ENCODE results near the gene HK2. TPM values are rescaled to one million over a fixed set of nuclear protein-coding genes. Genes with fewer than 3 reads are reported as not detected.

The HK2 gene
- total and polyA plus RNA-seq, 2 of the 4 experiments (the other 2 are of a cell fraction): 17.4 to 20.9 TPM

DNA sequence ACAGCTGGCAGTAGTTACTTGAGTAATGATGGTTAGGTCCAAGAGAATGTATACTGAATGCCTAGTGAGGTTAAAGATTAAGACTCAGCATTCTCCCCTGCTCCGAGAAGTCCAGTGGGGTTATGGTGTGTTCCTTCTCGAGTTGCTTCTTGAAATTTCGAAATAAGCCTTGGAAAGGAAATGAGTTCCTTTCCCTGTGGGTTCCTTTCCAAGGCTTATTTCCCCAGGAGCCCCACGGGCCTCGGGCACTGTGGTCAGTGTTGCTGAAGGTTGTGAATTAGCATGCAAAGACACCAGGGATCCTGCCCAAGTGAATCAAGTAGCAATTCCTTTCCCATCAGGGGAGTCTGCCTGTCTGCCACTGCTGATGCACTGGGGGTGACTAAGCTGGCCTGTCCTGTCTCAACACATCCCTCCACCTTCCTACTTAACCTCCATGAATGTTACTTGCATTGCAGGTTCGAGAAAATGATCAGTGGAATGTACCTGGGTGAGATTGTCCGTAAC, 53.6 kb downstream of the HK2 start:
- in situ Hi-C loops (cut with MboI; ENCODE audit: low sequenced_read_pairs) (no loop called here), dilution Hi-C loops (cut with HindIII; ENCODE audit: low sequenced_read_pairs, unreplicated experiment) (no loop called here)

More for the DNA sequence above, 53.6 kb downstream of the HK2 start:
- Histone ChIP-seq H2AK9ac (replicated peaks; ENCODE audit: low read depth, low read length, poor library complexity) (peak overlapping the region; percentile 74), H3K4me1 (ENCODE audit: control insufficient read depth, insufficient read depth, low read length) (peaks cover 16% of the 10 kb centered on the region), H3K27ac (ENCODE audit: insufficient read depth, low read length) (peak overlapping the region; percentile 79), H3K9ac (ENCODE audit: low read depth, low read length) (peak overlapping the region; percentile 16; the same call in 1 of the 2 replicates), H3K4ac (ENCODE audit: low read depth, low read length) (peak overlapping the region; percentile 92), H3K79me1 (ENCODE audit: low read depth in 1 of 2, low read length in 2 of 2) (peaks cover 4 to 17% of the 10 kb centered on the region in 2 experiments; a peak in 3 of 4 replicates), H4K8ac (ENCODE audit: low read depth in 2 of 2, low read length in 2 of 2) (peak overlapping the region; percentile 23 to 76), H2BK120ac (ENCODE audit: low read depth, low read length) (peak overlapping the region; percentile 93), H3K9me1 (ENCODE audit: insufficient read depth, low read length) (peaks cover 30% of the 10 kb centered on the region), H3K23ac (ENCODE audit: low read depth, low read length) (peak overlapping the region; percentile 88), H3K14ac (replicated peaks; ENCODE audit: low read depth, low read length) (peak overlapping the region; percentile 75), H2BK5ac (ENCODE audit: low read depth, low read length, poor library complexity, severe bottlenecking) (peak overlapping the region; percentile 95), H3K36me3 (ENCODE audit: control insufficient read depth, insufficient read depth, low read length) (peaks cover 71% of the 10 kb centered on the region), H3K18ac (ENCODE audit: low read depth, low read length) (peak overlapping the region; percentile 62), H3K4me2 (ENCODE audit: low read depth, low read length) (peak overlapping the region; percentile 6; the same call in 1 of the 2 replicates), H2BK15ac (ENCODE audit: low read depth, low read length) (peak overlapping the region; percentile 73; the same call in 2 of the 3 replicates), H4K20me1 (ENCODE audit: insufficient read depth, low read length) (peaks cover 8% of the 10 kb centered on the region; the same call in 1 of the 2 replicates), H3K56ac (ENCODE audit: extremely low read depth, insufficient read depth, low read length) (peak overlapping the region; percentile 45), H3K9me3 (ENCODE audit: control insufficient read depth, insufficient read depth, low read length) (no peaks in the 10 kb centered on the region), H3K27me3 (ENCODE audit: control insufficient read depth, insufficient read depth, low read length) (no peaks in the 10 kb centered on the region), H4K91ac (ENCODE audit: insufficient read depth, low read depth, low read length) (peak overlapping the region; percentile 91), H2BK20ac (ENCODE audit: low read depth, low read length) (peak overlapping the region; percentile 82), H2AK5ac (ENCODE audit: low read depth, low read length) (peak overlapping the region; percentile 93), H4K5ac (ENCODE audit: low read depth, low read length) (peak overlapping the region; percentile 41), H3K4me3 (ENCODE audit: insufficient read depth, low read depth, low read length) (no peak overlapping the region), H2AFZ (replicated peaks; ENCODE audit: low read length, poor library complexity) (peak overlapping the region; percentile 67)
- POLR2A ChIA-PET (ENCODE audit: unreplicated experiment): no interaction called here
- TF ChIP-seq POLR2A (IDR thresholded peaks at IDR 0.05; ENCODE audit: low read depth, low read length) (no peak), SMC3 (IDR thresholded peaks at IDR 0.05; ENCODE audit: low read depth, low read length) (no peak), MAFK (IDR thresholded peaks at IDR 0.05; ENCODE audit: low read depth, low read length) (no peak), CHD1 (IDR thresholded peaks at IDR 0.05; ENCODE audit: low read depth, low read length) (no peak), CEBPB (IDR thresholded peaks at IDR 0.05; ENCODE audit: low read depth, low read length) (no peak; the same call in 1 of the 2 replicates), RFX5 (IDR thresholded peaks at IDR 0.05; ENCODE audit: low read depth, low read length) (no peak), MAZ (IDR thresholded peaks at IDR 0.05; ENCODE audit: borderline replicate concordance, low read depth, low read length) (no peak), MXI1 (IDR thresholded peaks at IDR 0.05; ENCODE audit: borderline replicate concordance, low read depth, low read length) (no peak), NFE2L2 (IDR thresholded peaks at IDR 0.05; ENCODE audit: low read depth, low read length) (no peak), FOS (IDR thresholded peaks at IDR 0.05; ENCODE audit: low read depth, low read length) (no peak), BHLHE40 (IDR thresholded peaks at IDR 0.05; ENCODE audit: low read depth, low read length) (no peak), RAD21 (IDR thresholded peaks at IDR 0.05; ENCODE audit: low read length) (no peak)
- TF ChIP-seq, protein P1, sequence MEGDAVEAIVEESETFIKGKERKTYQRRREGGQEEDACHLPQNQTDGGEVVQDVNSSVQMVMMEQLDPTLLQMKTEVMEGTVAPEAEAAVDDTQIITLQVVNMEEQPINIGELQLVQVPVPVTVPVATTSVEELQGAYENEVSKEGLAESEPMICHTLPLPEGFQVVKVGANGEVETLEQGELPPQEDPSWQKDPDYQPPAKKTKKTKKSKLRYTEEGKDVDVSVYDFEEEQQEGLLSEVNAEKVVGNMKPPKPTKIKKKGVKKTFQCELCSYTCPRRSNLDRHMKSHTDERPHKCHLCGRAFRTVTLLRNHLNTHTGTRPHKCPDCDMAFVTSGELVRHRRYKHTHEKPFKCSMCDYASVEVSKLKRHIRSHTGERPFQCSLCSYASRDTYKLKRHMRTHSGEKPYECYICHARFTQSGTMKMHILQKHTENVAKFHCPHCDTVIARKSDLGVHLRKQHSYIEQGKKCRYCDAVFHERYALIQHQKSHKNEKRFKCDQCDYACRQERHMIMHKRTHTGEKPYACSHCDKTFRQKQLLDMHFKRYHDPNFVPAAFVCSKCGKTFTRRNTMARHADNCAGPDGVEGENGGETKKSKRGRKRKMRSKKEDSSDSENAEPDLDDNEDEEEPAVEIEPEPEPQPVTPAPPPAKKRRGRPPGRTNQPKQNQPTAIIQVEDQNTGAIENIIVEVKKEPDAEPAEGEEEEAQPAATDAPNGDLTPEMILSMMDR (conservative IDR thresholded peaks at IDR 0.05; ENCODE audit: low read depth, low read length): no peak
- TF ChIP-seq, protein P2, sequence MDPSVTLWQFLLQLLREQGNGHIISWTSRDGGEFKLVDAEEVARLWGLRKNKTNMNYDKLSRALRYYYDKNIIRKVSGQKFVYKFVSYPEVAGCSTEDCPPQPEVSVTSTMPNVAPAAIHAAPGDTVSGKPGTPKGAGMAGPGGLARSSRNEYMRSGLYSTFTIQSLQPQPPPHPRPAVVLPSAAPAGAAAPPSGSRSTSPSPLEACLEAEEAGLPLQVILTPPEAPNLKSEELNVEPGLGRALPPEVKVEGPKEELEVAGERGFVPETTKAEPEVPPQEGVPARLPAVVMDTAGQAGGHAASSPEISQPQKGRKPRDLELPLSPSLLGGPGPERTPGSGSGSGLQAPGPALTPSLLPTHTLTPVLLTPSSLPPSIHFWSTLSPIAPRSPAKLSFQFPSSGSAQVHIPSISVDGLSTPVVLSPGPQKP (IDR thresholded peaks at IDR 0.05; ENCODE audit: borderline replicate concordance, low read depth, low read length): no peak
- TF ChIP-seq, protein P3, sequence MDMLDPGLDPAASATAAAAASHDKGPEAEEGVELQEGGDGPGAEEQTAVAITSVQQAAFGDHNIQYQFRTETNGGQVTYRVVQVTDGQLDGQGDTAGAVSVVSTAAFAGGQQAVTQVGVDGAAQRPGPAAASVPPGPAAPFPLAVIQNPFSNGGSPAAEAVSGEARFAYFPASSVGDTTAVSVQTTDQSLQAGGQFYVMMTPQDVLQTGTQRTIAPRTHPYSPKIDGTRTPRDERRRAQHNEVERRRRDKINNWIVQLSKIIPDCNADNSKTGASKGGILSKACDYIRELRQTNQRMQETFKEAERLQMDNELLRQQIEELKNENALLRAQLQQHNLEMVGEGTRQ (IDR thresholded peaks at IDR 0.05; ENCODE audit: low read depth, low read length): no peak
- CTCF ChIA-PET: no interaction called here
- no TSS peak for BruUV-seq (replicated peaks)
- WGBS, 2 experiments (ENCODE audit: extremely low coverage in 2 of 2, insufficient read length in 1 of 2): 100% methylated on average over 1 of the region's 7 CpGs; no CpG with 5 or more reads in 1 of the 2 experiments
- intact Hi-C loops (cut with micrococcal nuclease): no loop called here
- peak; percentile 67 for ATAC-seq (ENCODE audit: low read depth)
- DNase-seq: peak; percentile 67

All from IMR-90 (cell line).